Renal pelvis (tissue), 4 donors: ENCODE data around the gene SLC39A6. TPM values are rescaled to one million over a fixed set of nuclear protein-coding genes. Genes with fewer than 3 reads are reported as not detected.
A peak's percentile ranks its signal among the peaks of the same experiment; 100 is the strongest.
"Not testable (repeated sequence)": the region's sequence is repeated elsewhere in the genome, so short reads cannot be mapped to it uniquely, and the experiment has no call there.

Source experiments
- DNase-seq: peaks from one replicate; pipeline ENCODE4 v3.0.0-alpha.2; 2013
- polyA plus RNA-seq, 3 donors: library from polyadenylated mRNA; unstranded; fragments of 120-200 nt; gene quantifications; one replicate each; pipeline ENCODE4 v1.2.1, GENCODE V29; 2013; ENCODE audit not compliant: insufficient read length in 3 of 3

SLC39A6 gene
- polyA plus RNA-seq, 3 donors, result 67.9 to 76.6 (median 73.4) TPM

DNA sequence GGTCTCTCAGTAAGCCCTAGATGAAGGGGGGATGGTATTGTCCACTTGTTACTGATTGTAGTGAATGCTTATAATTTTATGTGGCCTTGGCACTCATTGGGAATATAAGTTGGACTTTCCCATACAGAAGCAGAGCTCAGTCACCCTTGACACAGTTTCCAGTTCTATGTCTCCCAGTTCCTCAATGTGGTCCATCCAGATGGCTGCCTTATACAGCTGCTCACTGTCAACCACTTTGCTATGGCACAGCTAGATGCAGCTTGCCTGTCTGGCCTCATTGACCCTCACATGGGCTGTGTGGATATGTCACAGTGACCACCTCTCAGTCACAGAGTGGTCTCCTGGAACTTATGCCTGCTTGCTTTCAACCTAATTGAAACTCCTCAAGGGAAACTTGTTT lies 21.7 kb downstream of the SLC39A6 start:
- no peak for DNase-seq

DNA sequence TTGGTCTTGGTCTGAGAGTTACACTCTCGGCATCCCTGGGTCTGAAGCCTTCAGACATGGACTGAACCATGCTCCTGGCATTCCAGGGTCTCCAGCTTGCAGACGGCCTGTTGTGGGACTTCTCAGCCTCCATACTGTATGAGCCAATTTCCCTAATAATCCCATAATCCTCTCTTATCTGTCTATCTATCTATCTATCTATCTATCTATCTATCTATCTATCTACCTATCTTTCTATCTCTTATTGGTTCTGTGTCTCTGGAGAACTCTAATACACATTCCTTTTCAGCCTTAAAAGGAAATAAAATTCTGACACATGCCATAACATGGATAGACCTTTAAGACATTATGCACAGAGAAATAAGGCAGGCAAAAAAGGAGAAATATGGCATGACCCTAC lies 24.4 kb downstream of the SLC39A6 start:
- no peak for DNase-seq

DNA sequence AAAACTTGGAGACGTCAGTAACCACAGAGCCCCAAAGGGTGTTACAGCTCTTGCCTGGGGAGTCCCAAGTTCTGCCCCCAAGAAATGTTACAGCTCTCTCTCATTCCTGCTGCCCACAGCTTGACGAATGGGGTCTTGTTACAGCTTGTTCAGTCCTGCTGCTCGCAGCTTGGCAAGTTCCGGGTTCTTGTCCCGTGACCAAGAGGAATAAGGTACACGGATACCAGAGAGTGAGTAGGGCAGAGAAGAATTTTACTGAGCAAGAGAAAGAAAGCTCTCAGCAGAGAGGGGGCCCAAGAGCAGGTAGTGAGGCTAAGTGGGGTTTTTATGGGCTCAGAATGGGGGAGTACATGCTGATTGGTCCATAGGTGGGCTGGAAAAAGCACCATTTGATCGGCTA lies 27.2 kb downstream of the SLC39A6 start:
- DNase-seq, result no peak

DNA sequence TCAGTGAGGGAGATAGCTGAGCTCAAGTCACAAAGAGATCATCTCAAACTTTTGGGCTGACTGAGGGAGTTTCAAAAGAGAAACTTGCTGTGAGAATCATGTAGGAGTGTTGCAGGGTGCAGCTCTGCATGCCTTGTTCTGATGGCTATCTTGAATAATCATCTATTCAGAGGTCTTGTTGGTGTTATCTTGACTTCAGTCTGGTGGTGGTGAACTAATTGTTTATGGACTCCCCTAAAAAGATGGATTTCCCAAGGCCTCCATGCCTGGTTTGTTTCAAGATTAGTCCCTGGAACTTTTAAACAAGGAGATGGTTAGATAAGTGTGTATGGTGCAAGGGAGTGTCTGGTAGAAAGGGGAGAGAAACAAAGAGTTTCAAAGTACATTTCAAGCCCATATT lies 29.8 kb downstream of the SLC39A6 start:
- DNase-seq, result no peak

DNA sequence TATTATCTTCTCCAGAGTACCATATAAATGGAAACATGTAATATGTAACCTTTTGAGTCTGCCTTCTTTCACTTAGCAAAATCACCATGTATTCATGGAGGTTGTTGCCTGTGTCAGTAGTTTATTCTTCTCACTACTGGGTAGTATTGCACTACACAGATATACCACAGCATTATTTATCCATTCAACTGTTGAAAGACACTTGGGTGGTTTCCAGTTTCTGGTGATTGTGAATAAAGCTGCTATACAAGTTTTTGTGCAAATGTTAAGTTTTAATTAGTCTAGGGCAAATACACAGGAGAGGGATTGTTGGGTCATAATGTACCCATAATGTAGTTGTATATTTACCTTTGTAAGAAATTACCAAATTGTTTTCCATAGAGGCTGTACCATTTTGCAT lies 32.2 kb downstream of the SLC39A6 start:
- DNase-seq, result no peak

DNA sequence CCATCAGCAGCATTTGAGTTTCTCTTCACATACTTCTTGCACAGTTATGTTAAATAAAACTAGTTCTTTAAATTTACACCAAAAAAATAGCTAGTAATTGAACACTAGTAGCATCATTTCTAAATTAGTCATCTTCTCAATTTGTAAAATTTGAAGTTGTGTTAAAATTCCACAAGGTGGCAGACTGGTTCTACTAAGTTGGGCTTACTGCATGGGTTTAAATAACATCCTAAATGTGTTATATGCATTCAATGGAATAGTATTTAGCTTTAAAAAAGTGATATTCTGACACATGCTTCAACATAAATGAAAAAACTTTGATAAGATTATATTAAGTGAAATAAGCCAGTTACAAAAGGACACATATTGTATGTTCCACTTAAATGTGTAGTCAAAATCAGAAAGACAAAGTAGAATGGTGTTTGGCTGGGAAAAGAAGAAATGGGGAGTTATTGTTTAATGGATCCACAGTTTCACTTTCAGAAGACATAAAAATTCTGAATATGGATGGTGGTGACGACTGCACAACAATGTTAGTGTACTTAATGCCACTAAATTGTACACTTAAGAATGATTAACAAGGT lies 33.1 kb downstream of the SLC39A6 start:
- DNase-seq, result peak; percentile 21

DNA sequence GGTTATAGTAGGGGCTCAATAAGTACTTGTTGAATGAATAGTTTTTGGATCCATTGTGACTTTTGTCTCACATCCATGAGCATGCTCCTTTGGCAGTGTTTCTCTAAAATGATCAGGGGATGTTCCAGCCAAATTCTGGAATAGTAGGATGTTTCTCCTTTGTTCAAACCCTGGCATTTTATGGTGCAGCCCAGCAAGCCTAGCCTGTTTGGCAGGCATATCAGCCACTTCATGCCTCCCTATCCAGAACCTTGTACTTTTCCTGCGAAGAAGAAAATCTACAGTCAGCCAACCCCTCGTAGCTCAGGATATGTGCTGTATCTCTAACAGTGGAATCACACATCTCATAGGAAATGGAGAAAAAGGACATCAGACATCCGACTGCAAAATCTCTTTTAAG lies 34.7 kb downstream of the SLC39A6 start:
- DNase-seq, result no peak

DNA sequence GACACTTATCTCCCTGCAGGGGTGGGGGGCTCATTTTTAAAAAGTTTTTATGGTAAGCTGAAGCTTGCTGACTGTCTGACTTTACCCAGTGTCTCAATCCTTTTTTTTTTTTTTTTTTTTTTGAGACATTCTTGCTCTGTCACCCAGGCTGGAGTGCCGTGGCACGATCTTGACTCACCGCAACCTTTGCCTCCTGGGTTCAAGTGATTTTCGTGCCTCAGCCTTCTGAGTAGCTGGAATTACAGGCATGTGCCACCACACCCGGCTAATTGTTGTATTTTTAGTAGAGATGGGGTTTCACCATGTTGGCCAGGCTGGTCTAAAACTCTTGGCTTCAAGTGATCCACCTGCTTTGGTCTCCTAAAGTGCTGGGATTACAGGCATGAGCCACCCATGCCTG lies 37.0 kb downstream of the SLC39A6 start:
- DNase-seq, result not testable (repeated sequence)

DNA sequence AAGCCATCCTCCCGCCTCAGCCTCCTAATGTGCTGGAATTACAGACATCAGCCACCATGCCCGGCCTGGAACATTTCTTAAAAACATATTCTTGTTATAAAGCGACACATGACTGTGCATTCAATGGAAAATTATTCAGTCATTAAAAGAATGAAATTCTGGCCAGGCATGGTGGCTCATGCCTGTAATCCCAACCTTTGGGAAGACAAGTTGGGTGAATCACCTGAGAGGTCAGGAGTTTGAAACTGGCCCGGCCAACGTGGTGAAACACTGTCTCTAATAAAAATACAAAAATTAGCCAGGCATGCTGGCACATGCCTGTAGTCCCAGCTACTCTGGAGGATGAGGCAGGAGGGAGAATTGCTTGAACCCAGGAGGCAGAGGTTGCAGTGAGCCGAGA lies 40.1 kb downstream of the SLC39A6 start:
- DNase-seq, result no peak

DNA sequence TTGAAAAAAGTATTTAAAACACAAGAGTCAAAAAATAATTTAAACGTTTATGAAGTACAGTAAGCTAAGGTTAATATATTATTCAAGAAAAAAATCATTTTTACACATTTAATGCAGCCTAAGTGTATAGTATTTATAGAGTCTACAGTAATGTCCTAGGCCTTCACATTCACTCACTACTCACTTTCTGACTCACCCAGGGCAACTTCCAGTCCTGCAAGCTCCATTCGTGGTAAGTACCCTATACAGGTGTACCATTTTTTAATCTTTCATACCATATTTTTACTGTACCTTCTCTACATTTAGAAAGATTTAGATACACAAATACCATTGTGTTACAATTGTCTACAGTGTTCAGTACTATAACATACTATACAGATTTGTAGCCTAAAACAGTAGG lies 40.9 kb downstream of the SLC39A6 start:
- DNase-seq, result no peak

DNA sequence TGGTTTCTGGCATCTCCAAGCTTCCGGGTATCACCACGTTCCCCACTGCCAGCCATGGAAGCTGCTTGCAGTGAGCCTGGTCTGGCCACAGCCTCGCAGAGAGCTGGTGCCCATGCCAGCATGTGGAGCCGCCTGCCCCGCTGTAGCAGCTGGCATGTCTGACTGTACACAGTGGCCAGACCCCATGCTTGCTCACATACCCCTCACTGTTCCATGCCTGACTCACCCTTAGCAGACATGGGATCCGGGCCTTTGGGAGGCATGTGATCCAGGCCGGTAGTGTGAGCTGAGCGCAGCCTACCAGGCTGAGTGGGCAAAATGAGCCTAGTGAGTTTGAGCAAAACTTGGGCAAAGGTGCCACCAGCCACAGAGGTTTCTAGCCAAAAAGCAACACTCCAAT lies 43.0 kb downstream of the SLC39A6 start:
- no peak for DNase-seq

DNA sequence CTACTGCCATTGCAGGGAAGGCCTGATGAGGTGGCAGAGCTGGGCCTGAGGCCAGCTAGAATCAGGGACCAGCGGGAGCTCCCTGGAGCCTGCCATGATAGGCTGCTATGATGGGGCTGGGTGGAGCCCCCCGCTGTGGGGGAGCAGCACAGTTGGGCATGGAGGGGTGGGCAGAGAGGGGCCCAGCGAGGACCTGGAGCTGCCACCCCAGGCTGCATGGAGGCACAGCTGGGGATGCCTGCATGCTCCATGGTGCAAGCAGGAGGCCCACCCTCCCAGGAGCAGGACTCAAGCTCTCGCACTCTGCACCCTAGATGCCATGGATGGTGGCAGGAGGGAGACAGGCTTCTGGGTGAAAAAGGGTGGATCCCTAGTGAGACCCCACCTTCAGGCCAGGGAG lies 43.9 kb downstream of the SLC39A6 start:
- no peak for DNase-seq

DNA sequence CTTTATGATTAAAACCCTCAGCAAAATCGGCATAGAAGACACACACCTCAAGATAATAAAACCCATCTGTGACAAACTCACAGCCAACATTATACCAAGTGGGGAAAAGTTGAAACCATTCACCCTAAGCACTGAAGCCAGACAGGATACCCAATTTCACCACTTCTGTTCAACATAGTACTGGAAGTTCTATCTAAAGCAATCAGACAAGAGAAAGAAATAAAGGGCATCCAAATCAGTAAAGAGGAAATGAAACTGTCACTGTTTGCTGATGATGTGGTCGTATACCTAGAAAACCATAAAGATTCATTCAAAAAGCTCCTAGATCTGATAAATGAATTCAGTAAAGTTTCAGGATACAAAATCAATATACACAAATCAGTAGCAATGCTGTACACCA lies 45.4 kb downstream of the SLC39A6 start:
- DNase-seq, result no peak

DNA sequence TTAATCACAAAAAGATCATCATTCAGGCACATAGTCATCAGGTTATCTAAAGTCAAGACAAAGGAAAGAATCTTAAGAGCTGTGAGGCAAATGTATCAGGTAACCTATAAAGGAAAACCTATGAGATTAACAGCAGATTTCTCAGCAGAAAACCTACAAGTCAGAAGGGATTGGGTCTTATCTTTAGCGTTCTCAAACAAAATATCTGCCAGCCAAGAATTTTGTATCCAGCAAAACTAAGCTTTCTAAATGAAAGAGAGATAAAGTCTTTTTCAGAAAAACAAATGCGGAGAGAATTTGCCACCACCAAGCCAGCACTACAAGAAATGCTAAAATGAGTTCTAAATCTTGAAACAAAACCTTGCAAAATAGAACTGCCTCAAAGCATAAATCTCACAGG lies 48.0 kb downstream of the SLC39A6 start:
- DNase-seq, result not testable (repeated sequence)

DNA sequence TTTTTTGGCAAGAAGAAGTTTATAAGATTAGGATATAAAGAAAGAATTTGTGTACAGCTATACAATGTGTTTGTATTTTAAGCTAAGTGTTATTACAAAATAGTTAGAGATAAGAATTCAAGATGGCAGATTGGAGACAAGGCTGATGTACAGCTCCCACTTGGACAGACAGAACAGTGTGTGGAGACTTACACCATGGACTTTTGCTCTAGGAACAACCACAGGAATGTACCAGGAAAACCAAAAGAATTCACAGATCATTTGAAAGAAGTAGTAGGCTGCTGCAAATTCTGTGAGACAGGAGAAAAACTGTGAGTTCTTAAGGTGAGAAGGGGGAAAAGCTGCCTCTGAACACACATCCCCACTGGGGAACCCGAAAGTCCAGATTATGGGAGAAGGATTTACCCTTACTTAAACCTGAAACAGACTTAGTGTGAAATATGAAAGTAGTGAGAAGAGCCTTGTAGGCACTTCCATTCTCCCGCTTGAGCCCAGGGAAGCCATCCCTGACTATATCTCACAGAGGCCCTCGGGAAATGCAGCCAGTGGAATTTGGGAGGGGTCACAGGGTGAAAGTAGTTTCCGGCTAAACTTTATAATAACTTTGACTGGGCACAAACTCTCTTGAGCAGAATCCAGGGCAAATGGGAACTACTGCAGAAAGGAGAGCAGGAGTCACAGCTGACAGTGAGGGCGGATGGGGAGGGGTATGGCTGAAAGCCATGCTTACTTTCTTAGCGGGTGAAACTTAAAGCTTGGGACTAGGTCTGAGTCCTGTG lies 50.2 kb downstream of the SLC39A6 start:
- no peak for DNase-seq

DNA sequence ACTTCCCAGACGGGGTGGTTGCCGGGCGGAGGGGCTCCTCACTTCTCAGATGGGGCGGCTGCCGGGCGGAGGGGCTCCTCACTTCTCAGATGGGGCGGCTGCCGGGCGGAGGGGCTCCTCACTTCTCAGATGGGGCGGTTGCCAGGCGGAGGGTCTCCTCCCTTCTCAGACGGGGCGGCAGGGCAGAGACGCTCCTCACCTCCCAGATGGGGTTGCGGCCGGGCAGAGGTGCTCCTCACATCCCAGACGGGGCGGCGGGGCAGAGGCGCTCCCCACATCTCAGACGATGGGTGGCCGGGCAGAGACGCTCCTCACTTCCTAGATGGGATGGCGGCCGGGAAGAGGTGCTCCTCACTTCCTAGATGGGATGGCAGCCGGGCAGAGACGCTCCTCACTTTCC lies 51.4 kb downstream of the SLC39A6 start:
- DNase-seq, result not testable (repeated sequence)

DNA sequence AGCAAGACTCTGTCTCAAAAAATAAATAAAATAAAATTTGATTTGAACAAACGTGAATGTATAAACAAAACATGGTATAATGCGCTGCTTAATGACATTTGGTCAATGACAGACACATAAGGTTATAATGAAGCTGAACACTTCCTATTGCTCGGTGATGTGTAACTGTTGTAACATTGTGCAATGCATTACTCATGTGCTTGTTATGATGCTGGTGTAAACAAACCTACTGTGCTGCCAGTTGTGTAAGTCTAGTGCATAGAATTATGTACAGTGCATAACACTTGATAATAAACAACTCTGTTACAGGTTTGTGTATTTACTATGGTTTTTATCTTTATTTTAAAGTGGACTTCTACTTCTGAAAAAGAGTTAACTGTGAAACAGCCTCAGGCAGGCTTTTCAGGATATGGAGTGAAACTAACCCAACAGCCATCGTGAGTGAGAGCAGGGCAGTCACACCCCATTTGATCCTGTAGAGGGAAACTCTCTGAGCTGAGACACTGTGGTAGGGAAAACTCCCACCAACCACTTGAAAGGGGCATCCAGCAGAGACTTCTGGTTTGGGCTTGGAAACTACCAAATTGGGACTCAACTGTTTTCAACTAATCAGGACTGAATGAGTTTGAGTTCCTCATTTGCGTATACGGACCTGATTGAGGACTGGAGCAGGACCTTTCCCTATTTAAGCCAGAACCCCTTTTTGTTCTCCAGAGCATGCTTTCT lies 53.1 kb downstream of the SLC39A6 start:
- peak; percentile 52 for DNase-seq

DNA sequence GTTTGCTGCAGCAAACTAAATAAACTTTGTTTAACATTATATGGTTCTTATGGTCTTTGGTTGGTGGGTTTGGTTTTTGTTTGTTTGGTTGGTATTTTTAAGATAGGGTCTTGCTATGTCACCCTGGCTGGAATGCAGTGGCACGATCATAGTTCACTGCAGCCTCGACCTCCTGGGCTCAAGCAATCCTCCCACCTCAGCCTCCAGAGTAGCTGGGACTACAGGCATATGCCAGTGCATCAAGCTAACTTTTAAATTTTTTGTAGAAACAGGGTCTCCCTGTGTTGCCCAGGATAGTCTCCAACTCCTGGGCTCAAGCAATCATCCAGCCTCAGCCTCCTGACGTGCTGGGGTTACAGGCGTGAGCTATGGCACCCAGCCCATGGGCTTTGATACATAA lies 54.7 kb downstream of the SLC39A6 start:
- no peak for DNase-seq

DNA sequence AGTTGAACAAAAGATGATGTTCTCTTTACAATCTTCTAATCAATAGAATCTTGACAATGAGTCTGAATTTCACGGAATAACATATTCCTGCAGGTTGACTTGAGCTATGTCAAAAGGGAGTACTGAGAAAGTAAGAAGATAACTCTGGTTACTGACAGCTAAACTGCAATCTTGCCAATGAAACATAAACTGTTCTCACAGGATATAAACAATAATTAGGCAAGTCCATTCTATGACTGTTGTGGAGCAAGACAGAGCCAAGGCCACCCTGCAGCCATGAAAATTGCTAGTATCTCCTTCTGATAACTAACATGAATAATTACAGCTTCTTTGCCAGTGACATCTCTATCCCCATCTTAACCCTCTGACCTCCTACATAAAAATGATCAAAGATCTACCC lies 55.5 kb downstream of the SLC39A6 start:
- DNase-seq, result no peak

DNA sequence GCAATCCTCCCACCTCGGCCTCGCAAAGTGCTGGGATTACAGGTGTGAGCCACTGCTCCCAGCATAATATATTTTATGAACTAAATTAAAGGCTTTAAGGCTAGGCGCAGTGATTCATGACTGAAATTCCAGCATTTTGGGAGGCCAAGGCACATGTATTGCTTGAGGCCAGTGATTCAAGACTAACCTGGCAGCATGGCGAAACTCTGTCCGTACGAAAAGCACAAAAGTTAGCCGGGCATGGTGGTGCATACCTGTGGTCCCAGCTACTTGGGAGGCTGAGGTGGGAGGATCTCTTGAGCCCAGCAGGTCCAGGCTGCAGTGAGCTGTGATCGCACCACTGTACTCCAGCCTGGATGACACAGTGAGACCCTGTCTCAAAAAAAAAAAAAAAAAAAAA lies 56.7 kb downstream of the SLC39A6 start:
- DNase-seq, result not testable (repeated sequence)

DNA sequence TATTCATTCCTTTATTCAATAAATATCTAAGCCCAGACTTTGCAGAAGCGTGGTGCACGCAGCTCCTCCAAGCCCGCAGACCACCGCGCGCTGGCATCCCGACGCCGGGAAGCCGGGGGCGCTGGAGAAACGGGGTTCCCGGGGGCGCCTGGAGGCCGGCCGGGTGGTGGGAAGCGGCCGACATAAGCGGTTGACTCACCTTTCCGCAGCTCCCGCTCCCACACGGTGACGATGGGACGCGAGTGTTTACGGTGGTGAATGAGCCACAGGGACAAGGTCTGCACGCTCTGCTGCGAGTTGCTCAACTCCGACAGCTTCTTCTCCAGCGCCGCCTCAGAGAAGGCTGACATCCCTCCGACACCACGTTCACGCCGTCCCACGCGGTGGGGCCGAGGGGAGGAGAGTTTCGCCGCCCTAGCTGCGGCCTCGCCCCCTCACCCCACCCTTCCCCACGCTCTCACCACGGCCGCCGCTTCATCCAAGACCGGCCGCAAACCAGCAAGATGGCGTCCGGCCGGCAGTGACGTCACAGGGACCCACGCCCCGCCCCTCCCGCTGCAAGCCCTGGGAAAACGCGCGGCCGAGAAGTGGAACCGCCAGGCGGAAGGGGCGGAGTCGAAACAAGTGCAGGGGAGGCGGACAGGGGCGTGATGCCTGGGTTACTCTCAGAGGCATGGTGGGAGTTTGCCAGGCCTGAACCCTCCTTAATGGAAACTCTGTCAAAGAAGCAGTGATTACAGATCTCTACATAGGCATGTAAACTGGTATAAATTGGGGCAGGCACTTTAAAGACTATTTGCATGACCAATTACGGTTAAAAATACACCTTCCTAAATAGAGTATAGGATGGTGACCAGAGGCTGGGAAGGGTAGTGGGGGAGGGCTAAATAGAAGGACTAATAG lies 61.8 kb downstream of the SLC39A6 start, which contains the start of gene RPRD1A:
Gene RPRD1A, minus strand, starts transcription at position 505 of the 903 bp plus-strand sequence. Its CDS starts 155 bp downstream, at position 350.
- peak; percentile 95 for DNase-seq

DNA sequence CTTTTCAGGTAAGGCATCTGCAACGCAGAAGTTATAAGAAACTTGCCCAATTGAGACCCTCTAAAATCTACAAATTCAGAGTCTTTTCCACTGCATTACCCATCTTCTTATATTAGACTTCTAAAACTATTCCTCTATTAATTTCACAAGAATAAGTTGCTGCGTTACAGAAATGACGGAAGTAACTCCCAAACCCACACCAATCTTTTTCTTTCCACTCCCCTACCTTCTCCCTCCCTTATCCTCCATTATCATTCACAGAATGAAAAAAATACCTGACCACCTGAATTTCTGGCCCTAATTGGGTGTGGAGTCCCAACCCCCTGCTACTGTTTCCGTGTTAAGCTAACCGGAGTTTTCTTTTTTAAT lies 62.5 kb downstream of the SLC39A6 start:
- DNase-seq, result peak; percentile 19
